ENCODE results near the gene STARD3. TPM values are rescaled to one million over a fixed set of nuclear protein-coding genes. Genes with fewer than 3 reads are reported as not detected.
"Not testable (repeated sequence)": the region's sequence is repeated elsewhere in the genome, so short reads cannot be mapped to it uniquely, and the experiment has no call there.

The STARD3 gene
- total RNA-seq, result 10 to 100 TPM; 59.8 to 76.0 TPM

- Mint-ChIP-seq H3K4me3 (peak within 1 kb of the TSS; percentile 94), H3K27me3 (no peaks in the 10 kb centered on the region), H3K9me3 (no peaks in the 10 kb centered on the region), H3K36me3 (ENCODE audit: low read depth) (no peaks in the 10 kb centered on the region), H3K27ac (peak within 1 kb of the TSS; percentile 91), H3K4me1 (peaks cover 19% of the 10 kb centered on the region)
- ATAC-seq (replicated peaks), result peak; percentile 96
These were observed at the start of gene STARD3 for GRCh38 chr17:39636927-39637736. Gene STARD3, plus strand, starts transcription at chr17:39637144. Its CDS starts 16,388 bp downstream, at chr17:39653532.

- not testable (repeated sequence) for ATAC-seq (replicated peaks); H3K36me3 Mint-ChIP-seq (ENCODE audit: low read depth); H3K4me1 Mint-ChIP-seq; H3K4me3 Mint-ChIP-seq; H3K27ac Mint-ChIP-seq; H3K9me3 Mint-ChIP-seq
- peaks cover 38% of the 10 kb centered on the region for H3K27me3 Mint-ChIP-seq
These were observed 46.8 kb upstream of the STARD3 start for GRCh38 chr17:39590180-39590579.

GRCh38 chr17:39591958-39592954 is 44.7 kb upstream of the STARD3 start:
- ATAC-seq (replicated peaks), result no peak
- Mint-ChIP-seq H3K9me3 (peaks cover 5% of the 10 kb centered on the region), H3K36me3 (ENCODE audit: low read depth) (no peaks in the 10 kb centered on the region), H3K4me1 (peaks cover 9% of the 10 kb centered on the region), H3K27ac (no peak overlapping the region), H3K4me3 (no peak overlapping the region), H3K27me3 (peaks cover 52% of the 10 kb centered on the region)

GRCh38 chr17:39593371-39593770 is 43.6 kb upstream of the STARD3 start:
- H3K4me3 Mint-ChIP-seq, result no peak overlapping the region
- no peak overlapping the region for H3K27ac Mint-ChIP-seq
- H3K9me3 Mint-ChIP-seq, result peaks cover 5% of the 10 kb centered on the region
- no peaks in the 10 kb centered on the region for H3K36me3 Mint-ChIP-seq (ENCODE audit: low read depth)
- peaks cover 60% of the 10 kb centered on the region for H3K27me3 Mint-ChIP-seq
- no peak for ATAC-seq (replicated peaks)
- peaks cover 9% of the 10 kb centered on the region for H3K4me1 Mint-ChIP-seq

GRCh38 chr17:39595294-39595693 is 41.6 kb upstream of the STARD3 start:
- peaks cover 9% of the 10 kb centered on the region for H3K4me1 Mint-ChIP-seq
- no peak overlapping the region for H3K4me3 Mint-ChIP-seq
- ATAC-seq (replicated peaks), result no peak
- peaks cover 56% of the 10 kb centered on the region for H3K27me3 Mint-ChIP-seq
- H3K27ac Mint-ChIP-seq, result no peak overlapping the region
- H3K9me3 Mint-ChIP-seq, result peaks cover 5% of the 10 kb centered on the region
- no peaks in the 10 kb centered on the region for H3K36me3 Mint-ChIP-seq (ENCODE audit: low read depth)

- peaks cover 59% of the 10 kb centered on the region for H3K27me3 Mint-ChIP-seq
- no peaks in the 10 kb centered on the region for H3K36me3 Mint-ChIP-seq (ENCODE audit: low read depth)
- H3K4me3 Mint-ChIP-seq, result no peak overlapping the region
- ATAC-seq (replicated peaks), result no peak
- peaks cover 9% of the 10 kb centered on the region for H3K4me1 Mint-ChIP-seq
- peaks cover 5% of the 10 kb centered on the region for H3K9me3 Mint-ChIP-seq
- H3K27ac Mint-ChIP-seq, result no peak overlapping the region
These were observed 40.9 kb upstream of the STARD3 start for GRCh38 chr17:39595928-39596510.

GRCh38 chr17:39596543-39597267 is 40.2 kb upstream of the STARD3 start:
- H3K9me3 Mint-ChIP-seq, result peaks cover 5% of the 10 kb centered on the region
- no peaks in the 10 kb centered on the region for H3K36me3 Mint-ChIP-seq (ENCODE audit: low read depth)
- H3K4me1 Mint-ChIP-seq, result peaks cover 9% of the 10 kb centered on the region
- peaks cover 61% of the 10 kb centered on the region for H3K27me3 Mint-ChIP-seq
- no peak overlapping the region for H3K4me3 Mint-ChIP-seq
- ATAC-seq (replicated peaks), result no peak
- H3K27ac Mint-ChIP-seq, result no peak overlapping the region

- Mint-ChIP-seq H3K4me3 (no peak overlapping the region), H3K27me3 (peaks cover 64% of the 10 kb centered on the region), H3K4me1 (peaks cover 9% of the 10 kb centered on the region), H3K27ac (no peak overlapping the region), H3K9me3 (peaks cover under 1% of the 10 kb centered on the region), H3K36me3 (ENCODE audit: low read depth) (no peaks in the 10 kb centered on the region)
- no peak for ATAC-seq (replicated peaks)
These were observed 39.4 kb upstream of the STARD3 start for GRCh38 chr17:39597372-39598046.

GRCh38 chr17:39598047-39598481 is 38.9 kb upstream of the STARD3 start:
- Mint-ChIP-seq H3K27me3 (peaks cover 66% of the 10 kb centered on the region), H3K4me3 (no peak overlapping the region), H3K36me3 (ENCODE audit: low read depth) (no peaks in the 10 kb centered on the region), H3K4me1 (peaks cover 9% of the 10 kb centered on the region), H3K9me3 (no peaks in the 10 kb centered on the region), H3K27ac (no peak overlapping the region)
- no peak for ATAC-seq (replicated peaks)

- no peak for ATAC-seq (replicated peaks)
- Mint-ChIP-seq H3K27ac (no peak overlapping the region), H3K27me3 (peaks cover 66% of the 10 kb centered on the region), H3K4me1 (peaks cover 9% of the 10 kb centered on the region), H3K36me3 (ENCODE audit: low read depth) (no peaks in the 10 kb centered on the region), H3K4me3 (no peak overlapping the region), H3K9me3 (no peaks in the 10 kb centered on the region)
These were observed 38.3 kb upstream of the STARD3 start for GRCh38 chr17:39598630-39599003.

- ATAC-seq (replicated peaks), result no peak
- H3K36me3 Mint-ChIP-seq (ENCODE audit: low read depth), result no peaks in the 10 kb centered on the region
- peaks cover 66% of the 10 kb centered on the region for H3K27me3 Mint-ChIP-seq
- H3K4me1 Mint-ChIP-seq, result peaks cover 9% of the 10 kb centered on the region
- H3K4me3 Mint-ChIP-seq, result no peak overlapping the region
- H3K9me3 Mint-ChIP-seq, result no peaks in the 10 kb centered on the region
- no peak overlapping the region for H3K27ac Mint-ChIP-seq
These were observed 37.8 kb upstream of the STARD3 start for GRCh38 chr17:39599004-39599664.

GRCh38 chr17:39599665-39600231 is 37.2 kb upstream of the STARD3 start:
- Mint-ChIP-seq H3K27me3 (peaks cover 64% of the 10 kb centered on the region), H3K27ac (no peak overlapping the region), H3K4me3 (no peak overlapping the region), H3K36me3 (ENCODE audit: low read depth) (no peaks in the 10 kb centered on the region), H3K4me1 (peaks cover 9% of the 10 kb centered on the region), H3K9me3 (no peaks in the 10 kb centered on the region)
- no peak for ATAC-seq (replicated peaks)

Measured in activated T-helper 17 cell treated with anti-CD3 and anti-CD28 coated beads, Interleukin-2, amount 50 U/mL, for 72 hours (primary cell).